Sigmoid colon (tissue), 7 donors: ENCODE data around the gene GDPD5. TPM values are rescaled to one million over a fixed set of nuclear protein-coding genes. Genes with fewer than 3 reads are reported as not detected.

Source experiments
- DNase-seq: peaks from one replicate; pipeline ENCODE4 v3.0.0-alpha.2; 2019
- H3K27ac ChIP-seq, 4 donors: fragments of 200-600 bp; sonication (generic); one replicate each; pipeline ENCODE4 v1.5.1; 2016 to 2019; ENCODE audit warnings: mild to moderate bottlenecking in 1 of 4
- H3K27me3 ChIP-seq, 3 donors: fragments of 200-600 bp; sonication (generic); one replicate each; pipeline ENCODE4 v1.5.1; 2019; ENCODE audit warnings: mild to moderate bottlenecking in 1 of 3
- H3K36me3 ChIP-seq, 4 donors: fragments of 200-600 bp; sonication (generic); one replicate each; pipeline ENCODE4 v1.5.1; 2016 to 2019
- H3K4me1 ChIP-seq, 4 donors: fragments of 200-600 bp; sonication (generic); one replicate each; pipeline ENCODE4 v1.5.1; 2017 to 2019
- H3K4me3 ChIP-seq, 4 donors: fragments of 200-600 bp; sonication (generic); one replicate each; pipeline ENCODE4 v1.5.1; 2017 to 2019; ENCODE audit warnings: mild to moderate bottlenecking in 2 of 4, moderate library complexity in 1 of 4
- H3K9me3 ChIP-seq, 4 donors: fragments of 200-600 bp in 3 of 4; sonication (generic) in 3 of 4; one replicate each; pipeline versions ENCODE4 v1.5.1 to v1.6.1; 2013 to 2019
- CTCF ChIP-seq, 4 experiments: fragments of 450-650 bp in 3 of 4; fragments of 200-600 bp in 1 of 4; IDR thresholded peaks; one replicate each; pipeline ENCODE4 v1.5.1; 2016 to 2019; ENCODE audit warnings: antibody characterized with exemption in 4 of 4, mild to moderate bottlenecking in 3 of 4, moderate library complexity in 2 of 4
- EP300 ChIP-seq, 4 donors: sonication (generic); formaldehyde crosslinking; IDR thresholded peaks; one replicate each; pipeline ENCODE4 v1.6.1; 2017; ENCODE audit warnings: antibody characterized with exemption in 4 of 4
- POLR2A ChIP-seq, 2 donors: fragments of 450-650 bp; IDR thresholded peaks; one replicate each; pipeline ENCODE4 v1.6.1; 2016; ENCODE audit warnings: antibody characterized with exemption in 2 of 2, mild to moderate bottlenecking in 2 of 2, moderate library complexity in 2 of 2
- POLR2AphosphoS5 ChIP-seq, 4 donors: sonication (generic); formaldehyde crosslinking; IDR thresholded peaks; one replicate each; pipeline ENCODE4 v1.6.1; 2017; ENCODE audit warnings: antibody characterized with exemption in 4 of 4
- whole genome bisulfite sequencing, 2 donors: extraction: QIAGEN DNeasy Blood & Tissue Kit; methylation state at CpG; one replicate each; pipeline ENCODE4 v1.1.7; 2013; 5-methylcytosine and 5-hydroxymethylcytosine counted together
- intact Hi-C: fragments of 100-400 bp; cut with DNase I; formaldehyde crosslinking; loops from one replicate; pipeline ENCODE4 v1.15.1; 2023
- polyA plus RNA-seq, 3 donors: library from polyadenylated mRNA; stranded (reverse); fragments of 200-250 nt; gene quantifications; one replicate each; pipeline ENCODE4 v1.2.3, GENCODE V29; 2013
- total RNA-seq, 4 donors: library from RNA; depleted of rRNA; stranded (reverse); fragments of >200 nt; gene quantifications; one replicate each; pipeline ENCODE4 v1.1.0, GENCODE V29; 2016
- donor health status: healthy with polysubstance abuse.
- donor health status: Bipolar disorder and iron deficiency.
- donor health status: healthy.

Gene GDPD5
- total and polyA plus RNA-seq, 7 donors: 2.4 to 8.1 (median 5.8) TPM; not detected in 1

DNA sequence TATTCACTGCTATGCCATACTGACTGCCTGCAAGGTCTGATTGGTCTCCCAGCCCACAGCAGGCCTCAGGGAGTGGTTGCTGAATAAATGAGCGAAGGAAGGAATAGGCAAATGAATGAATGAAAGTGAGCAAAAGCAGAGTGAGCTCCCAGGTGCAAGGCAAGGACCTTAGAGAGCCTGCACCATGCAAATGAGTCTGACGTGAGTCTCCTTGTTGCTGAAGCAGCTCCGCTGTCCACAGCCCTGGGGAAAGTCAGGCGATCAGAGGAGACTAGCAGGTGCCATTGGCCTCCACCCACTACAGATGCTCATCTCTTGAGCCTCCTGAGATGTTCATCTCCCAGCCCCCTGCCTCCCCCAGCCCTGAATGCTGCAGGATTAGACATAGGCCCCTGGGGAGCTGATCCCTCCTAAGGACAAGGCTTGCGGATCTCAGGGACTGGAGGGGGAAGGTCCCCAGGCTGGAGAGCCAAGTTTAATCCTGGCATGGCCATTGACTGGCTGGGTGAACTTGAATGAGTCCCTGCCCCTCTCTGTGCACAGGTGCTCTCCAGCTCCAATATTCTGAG is 22.1 kb downstream of the GDPD5 start:
- no peaks in the 10 kb centered on the region for H3K36me3 ChIP-seq
- no peaks in the 10 kb centered on the region for H3K27me3 ChIP-seq
- no peak for DNase-seq
- intact Hi-C loops: no loop called here
- no peak overlapping the region for H3K4me3 ChIP-seq
- H3K9me3 ChIP-seq: no peaks in the 10 kb centered on the region
- TF ChIP-seq EP300 (IDR thresholded peaks at IDR 0.05): no peak
- no peak for TF ChIP-seq CTCF (IDR thresholded peaks at IDR 0.05)
- no peak for TF ChIP-seq POLR2AphosphoS5 (IDR thresholded peaks at IDR 0.05)
- TF ChIP-seq POLR2A (IDR thresholded peaks at IDR 0.05): no peak
- H3K4me1 ChIP-seq: peaks cover 0 to 28% (median 18%) of the 10 kb centered on the region in 4 donors
- no peak overlapping the region for H3K27ac ChIP-seq
- WGBS, 2 donors: 90 to 94% methylated on average over 5 of the region's 5 CpGs

- TF ChIP-seq EP300 (IDR thresholded peaks at IDR 0.05) (no peak), CTCF (IDR thresholded peaks at IDR 0.05) (no peak), POLR2A (IDR thresholded peaks at IDR 0.05) (no peak), POLR2AphosphoS5 (IDR thresholded peaks at IDR 0.05) (no peak)
- Histone ChIP-seq H3K4me3 (no peak overlapping the region), H3K9me3 (no peaks in the 10 kb centered on the region), H3K27ac (no peak overlapping the region), H3K4me1 (peaks cover 0 to 34% (median 23%) of the 10 kb centered on the region in 4 donors), H3K36me3 (no peaks in the 10 kb centered on the region), H3K27me3 (no peaks in the 10 kb centered on the region)
- intact Hi-C loops: no loop called here
- no peak for DNase-seq
- 88 to 91% methylated on average over 1 of the region's 1 CpG for WGBS, 2 donors
Observed at GRCh38 chr11:75502138-75502537, 23.6 kb downstream of the GDPD5 start.

- intact Hi-C loops: no loop called here
- DNase-seq: no peak
- Histone ChIP-seq H3K9me3 (no peaks in the 10 kb centered on the region), H3K27me3 (no peaks in the 10 kb centered on the region), H3K4me3 (no peak overlapping the region), H3K36me3 (no peaks in the 10 kb centered on the region), H3K27ac (peak overlapping the region in 1 of 4 donors; percentile 46), H3K4me1 (peaks cover 0 to 28% (median 20%) of the 10 kb centered on the region in 4 donors)
- WGBS, 2 donors: 89 to 90% methylated on average over 4 of the region's 4 CpGs
- TF ChIP-seq POLR2AphosphoS5 (IDR thresholded peaks at IDR 0.05) (no peak), CTCF (IDR thresholded peaks at IDR 0.05) (no peak), EP300 (IDR thresholded peaks at IDR 0.05) (no peak), POLR2A (IDR thresholded peaks at IDR 0.05) (no peak)
Observed at GRCh38 chr11:75500742-75501141, 25.0 kb downstream of the GDPD5 start.

GRCh38 chr11:75499423-75500190 is 26.1 kb downstream of the GDPD5 start:
- Histone ChIP-seq H3K4me1 (peaks cover 0 to 22% (median 20%) of the 10 kb centered on the region in 4 donors), H3K9me3 (no peaks in the 10 kb centered on the region), H3K4me3 (no peak overlapping the region), H3K27ac (peak overlapping the region; percentile 22 to 46 (median 43)), H3K27me3 (no peaks in the 10 kb centered on the region), H3K36me3 (no peaks in the 10 kb centered on the region)
- DNase-seq: peak; percentile 89
- WGBS, 2 donors: 45 to 66% methylated on average over 8 of the region's 8 CpGs
- TF ChIP-seq EP300 (IDR thresholded peaks at IDR 0.05) (no peak), CTCF (IDR thresholded peaks at IDR 0.05) (no peak), POLR2AphosphoS5 (IDR thresholded peaks at IDR 0.05) (peak in 2 of 4 donors; percentile 25 to 34), POLR2A (IDR thresholded peaks at IDR 0.05) (no peak)
- intact Hi-C loops: no loop called here
